Epithelial cell of esophagus (primary cell): ENCODE data around the gene ZBTB37.
"Not testable (repeated sequence)": the region's sequence is repeated elsewhere in the genome, so short reads cannot be mapped to it uniquely, and the experiment has no call there.

Experiments
- DNase-seq: peaks from one replicate; pipeline ENCODE4 v3.0.0; 2010; ENCODE audit warnings: low read depth
- H3K4me3 ChIP-seq: 2 replicates; pipeline ENCODE4 v1.5.1; 2011; ENCODE audit warnings: mild to moderate bottlenecking, low read length, control low read depth
- TF ChIP-seq, protein P1 (sequence below): IDR thresholded peaks from 2 replicates; pipeline ENCODE4 v1.5.1; 2011; ENCODE audit warnings: low read depth, mild to moderate bottlenecking, low read length, control low read depth, inconsistent platforms; ENCODE audit not compliant: insufficient read depth; ENCODE audit errors: missing control alignments

The ZBTB37 gene

GRCh38 chr1:173871500-173871899 lies 3.3 kb downstream of the ZBTB37 start:
- no peak for DNase-seq
- H3K4me3 ChIP-seq, result no peak overlapping the region
- TF ChIP-seq, protein P1, sequence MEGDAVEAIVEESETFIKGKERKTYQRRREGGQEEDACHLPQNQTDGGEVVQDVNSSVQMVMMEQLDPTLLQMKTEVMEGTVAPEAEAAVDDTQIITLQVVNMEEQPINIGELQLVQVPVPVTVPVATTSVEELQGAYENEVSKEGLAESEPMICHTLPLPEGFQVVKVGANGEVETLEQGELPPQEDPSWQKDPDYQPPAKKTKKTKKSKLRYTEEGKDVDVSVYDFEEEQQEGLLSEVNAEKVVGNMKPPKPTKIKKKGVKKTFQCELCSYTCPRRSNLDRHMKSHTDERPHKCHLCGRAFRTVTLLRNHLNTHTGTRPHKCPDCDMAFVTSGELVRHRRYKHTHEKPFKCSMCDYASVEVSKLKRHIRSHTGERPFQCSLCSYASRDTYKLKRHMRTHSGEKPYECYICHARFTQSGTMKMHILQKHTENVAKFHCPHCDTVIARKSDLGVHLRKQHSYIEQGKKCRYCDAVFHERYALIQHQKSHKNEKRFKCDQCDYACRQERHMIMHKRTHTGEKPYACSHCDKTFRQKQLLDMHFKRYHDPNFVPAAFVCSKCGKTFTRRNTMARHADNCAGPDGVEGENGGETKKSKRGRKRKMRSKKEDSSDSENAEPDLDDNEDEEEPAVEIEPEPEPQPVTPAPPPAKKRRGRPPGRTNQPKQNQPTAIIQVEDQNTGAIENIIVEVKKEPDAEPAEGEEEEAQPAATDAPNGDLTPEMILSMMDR, result no peak

DNA sequence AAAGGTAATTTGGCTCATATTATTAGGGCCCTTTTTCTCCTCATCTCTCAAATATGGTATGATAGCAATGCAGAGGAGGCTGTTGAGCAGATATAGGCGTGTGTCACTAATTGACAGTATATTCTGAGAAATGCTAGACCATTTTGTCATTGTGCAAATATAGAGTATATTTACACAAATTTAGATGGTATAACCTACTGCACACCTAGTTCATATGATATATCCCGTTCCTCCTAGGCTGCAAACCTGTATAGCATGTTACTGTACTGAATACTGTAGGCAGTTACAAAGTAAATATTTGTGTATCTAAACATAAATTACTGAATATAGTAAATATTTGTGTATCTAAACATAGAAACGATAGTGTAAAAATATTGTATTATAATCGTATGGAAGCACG lies 8.6 kb downstream of the ZBTB37 start:
- TF ChIP-seq, protein P1, result no peak
- no peak overlapping the region for H3K4me3 ChIP-seq
- DNase-seq, result no peak

GRCh38 chr1:173878251-173878650 lies 10.1 kb downstream of the ZBTB37 start:
- TF ChIP-seq, protein P1, result no peak
- DNase-seq, result no peak
- no peak overlapping the region for H3K4me3 ChIP-seq

- not testable (repeated sequence) for H3K4me3 ChIP-seq, DNase-seq
Observed at GRCh38 chr1:173881117-173881516, 12.9 kb downstream of the ZBTB37 start.

DNA sequence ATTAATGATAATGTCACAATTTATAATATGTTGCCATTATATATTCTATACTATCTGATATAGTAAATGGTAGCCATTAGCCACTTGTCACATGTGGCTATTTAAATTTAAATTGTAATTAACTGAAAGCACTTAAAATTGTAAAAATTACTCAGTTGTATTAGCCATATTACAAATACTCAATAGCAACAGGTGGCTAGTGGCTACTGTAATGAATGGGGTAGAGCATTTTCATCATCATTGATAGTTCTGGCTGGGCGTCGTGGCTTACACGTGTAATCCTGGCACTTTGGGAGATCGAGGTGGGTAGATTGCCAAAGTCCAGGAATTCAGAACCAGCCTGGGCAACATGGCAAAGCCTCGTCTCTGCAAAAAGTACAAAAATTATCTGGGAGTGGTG lies 16.5 kb downstream of the ZBTB37 start:
- no peak overlapping the region for H3K4me3 ChIP-seq
- DNase-seq, result no peak
- TF ChIP-seq, protein P1, result no peak

GRCh38 chr1:173886746-173887611 lies 18.8 kb downstream of the ZBTB37 start:
- DNase-seq, result no peak
- TF ChIP-seq, protein P1, result no peak
- H3K4me3 ChIP-seq, result no peak overlapping the region

DNA sequence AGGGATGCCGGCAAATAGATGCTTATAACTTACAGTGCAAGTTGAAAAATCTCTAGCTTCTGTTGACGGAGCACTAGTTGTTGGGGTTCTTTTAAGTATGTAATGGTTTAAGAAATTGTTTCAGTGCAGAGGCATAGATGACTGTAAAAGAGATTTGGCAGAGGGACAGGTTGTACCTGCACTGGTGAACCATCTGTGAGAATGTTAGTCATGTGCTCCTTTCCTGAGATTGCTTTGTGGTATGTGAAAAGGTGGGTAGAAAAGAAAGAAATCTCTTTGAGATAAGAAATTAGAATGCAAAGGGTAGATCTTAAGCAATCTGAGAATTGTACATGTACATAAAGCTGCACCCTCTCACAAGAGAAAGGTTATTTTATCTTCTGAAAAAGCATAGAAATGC lies 19.4 kb downstream of the ZBTB37 start:
- TF ChIP-seq, protein P1, result no peak
- no peak for DNase-seq
- no peak overlapping the region for H3K4me3 ChIP-seq
